Thyroid gland (tissue), 4 donors: Measurements from ENCODE around the gene IQSEC2.

Experiments
- CTCF ChIP-seq, 6 experiments: fragments of 200-600 bp in 3 of 6; fragments of 450-650 bp in 3 of 6; sonication (generic) in 3 of 6; IDR thresholded peaks; one replicate each; pipeline ENCODE4 v1.5.1; 2016 to 2019; ENCODE audit warnings: antibody characterized with exemption in 6 of 6, mild to moderate bottlenecking in 2 of 6, inconsistent platforms in 1 of 6, moderate library complexity in 1 of 6
- POLR2A ChIP-seq, 2 donors: fragments of 450-650 bp; IDR thresholded peaks; one replicate each; pipeline ENCODE4 v1.6.1; 2017; ENCODE audit warnings: antibody characterized with exemption in 2 of 2, mild to moderate bottlenecking in 2 of 2, moderate library complexity in 1 of 2

GRCh38 chrX:53330331-53330730 lies 48.9 kb upstream of the IQSEC2 start:
- TF ChIP-seq CTCF (IDR thresholded peaks at IDR 0.05) (no peak), POLR2A (IDR thresholded peaks at IDR 0.05) (no peak)
